Neural progenitor cell (in vitro differentiated cells): ENCODE results near the gene HTRA2.

ENCODE experiments used
- CTCF ChIP-seq: fragments of 200-600 bp; sonication (generic); IDR thresholded peaks from 2 replicates; pipeline ENCODE4 v1.5.1; 2017; ENCODE audit warnings: antibody characterized with exemption, mild to moderate bottlenecking
- EZH2 ChIP-seq: fragments of 200-600 bp; sonication (generic); IDR thresholded peaks from 2 replicates; pipeline ENCODE4 v1.6.1; 2017; ENCODE audit warnings: antibody characterized with exemption, mild to moderate bottlenecking, moderate library complexity

- TF ChIP-seq CTCF, result no peak
- no peak for TF ChIP-seq EZH2
These were observed 29.2 kb upstream of the HTRA2 start for GRCh38 chr2:74500578-74500946.
